Breast epithelium (tissue), 3 donors: ENCODE results near the gene FASTKD1.
"Not testable (repeated sequence)": the region's sequence is repeated elsewhere in the genome, so short reads cannot be mapped to it uniquely, and the experiment has no call there.

ENCODE experiments used
- CTCF ChIP-seq, 3 donors: fragments of 450-650 bp; IDR thresholded peaks; one replicate each; pipeline ENCODE4 v1.5.1; 2016 to 2017; ENCODE audit warnings: antibody characterized with exemption in 3 of 3, mild to moderate bottlenecking in 3 of 3, moderate library complexity in 3 of 3
- POLR2A ChIP-seq: fragments of 450-650 bp; IDR thresholded peaks from one replicate; pipeline ENCODE4 v1.6.1; 2016; ENCODE audit warnings: antibody characterized with exemption, mild to moderate bottlenecking, moderate library complexity

GRCh38 chr2:169514758-169515157, 58.9 kb downstream of the FASTKD1 start:
- not testable (repeated sequence) for TF ChIP-seq CTCF (IDR thresholded peaks at IDR 0.05); POLR2A
